OCI-LY3 (cell line): ENCODE results near the gene NAV2.

ENCODE experiments used
- H2AFZ ChIP-seq: fragments of 200-600, 300-600 bp; shearing (Covaris generic); 2 replicates; pipeline ENCODE4 v1.6.0; 2014; ENCODE audit warnings: antibody characterized with exemption, low read depth, low read length
- H3K27ac ChIP-seq: fragments of 200-600, 300-600 bp; sonication (generic); 2 replicates; pipeline ENCODE4 v1.5.1; 2014; ENCODE audit warnings: mild to moderate bottlenecking, low read length, moderate library complexity, mixed read lengths
- H3K27me3 ChIP-seq: fragments of 200-600, 300-600 bp; sonication (generic); 2 replicates; pipeline ENCODE4 v1.6.1; 2014; ENCODE audit warnings: low read depth, low read length, mixed read lengths
- H3K36me3 ChIP-seq: fragments of 200-600, 300-600 bp; sonication (generic); replicated peaks from 2 replicates; pipeline ENCODE3; 2014; ENCODE audit warnings: low read depth, low read length, mixed read lengths
- H3K4me1 ChIP-seq: fragments of 300-600, 200-600 bp; sonication (generic); 2 replicates; pipeline ENCODE4 v1.6.1; 2014; ENCODE audit warnings: low read length, mixed read lengths
- H3K4me2 ChIP-seq: fragments of 200-600, 300-600 bp; sonication (generic); 2 replicates; pipeline ENCODE4 v1.6.1; 2014; ENCODE audit warnings: low read length, mixed read lengths
- H3K4me3 ChIP-seq: fragments of 300-600, 200-600 bp; sonication (generic); 2 replicates; pipeline ENCODE4 v1.5.1; 2014; ENCODE audit warnings: antibody characterized with exemption, mild to moderate bottlenecking, low read length, moderate library complexity
- H3K79me2 ChIP-seq: fragments of 300-600, 200-600 bp; shearing (Covaris generic); 2 replicates; pipeline ENCODE4 v1.6.1; 2014; ENCODE audit warnings: mild to moderate bottlenecking, low read length, mixed read lengths
- H3K9ac ChIP-seq: fragments of 300-600, 200-600 bp; shearing (Covaris generic); 2 replicates; pipeline ENCODE4 v1.6.0; 2014; ENCODE audit warnings: mild to moderate bottlenecking, low read length, moderate library complexity
- H3K9me3 ChIP-seq: fragments of 200-600, 300-600 bp; shearing (Covaris generic); 2 replicates; pipeline ENCODE4 v1.6.1; 2014; ENCODE audit warnings: low read length, mixed read lengths; ENCODE audit not compliant: insufficient read depth
- H4K20me1 ChIP-seq: fragments of 200-600, 300-600 bp; sonication (generic); 2 replicates; pipeline ENCODE4 v1.6.1; 2016; ENCODE audit warnings: low read length, mixed read lengths; ENCODE audit not compliant: insufficient read depth
- CTCF ChIP-seq: fragments of 200-600, 300-600 bp; sonication (generic); IDR thresholded peaks from 2 replicates; pipeline ENCODE4 v1.5.1; 2014; ENCODE audit warnings: antibody characterized with exemption, low read length, low read depth
- EZH2phosphoT487 ChIP-seq: fragments of 200-600 bp; shearing (Covaris generic); IDR thresholded peaks from 2 replicates; pipeline ENCODE4 v1.6.1; 2018; ENCODE audit warnings: antibody characterized with exemption, mixed run types, low read depth

NAV2 gene

DNA sequence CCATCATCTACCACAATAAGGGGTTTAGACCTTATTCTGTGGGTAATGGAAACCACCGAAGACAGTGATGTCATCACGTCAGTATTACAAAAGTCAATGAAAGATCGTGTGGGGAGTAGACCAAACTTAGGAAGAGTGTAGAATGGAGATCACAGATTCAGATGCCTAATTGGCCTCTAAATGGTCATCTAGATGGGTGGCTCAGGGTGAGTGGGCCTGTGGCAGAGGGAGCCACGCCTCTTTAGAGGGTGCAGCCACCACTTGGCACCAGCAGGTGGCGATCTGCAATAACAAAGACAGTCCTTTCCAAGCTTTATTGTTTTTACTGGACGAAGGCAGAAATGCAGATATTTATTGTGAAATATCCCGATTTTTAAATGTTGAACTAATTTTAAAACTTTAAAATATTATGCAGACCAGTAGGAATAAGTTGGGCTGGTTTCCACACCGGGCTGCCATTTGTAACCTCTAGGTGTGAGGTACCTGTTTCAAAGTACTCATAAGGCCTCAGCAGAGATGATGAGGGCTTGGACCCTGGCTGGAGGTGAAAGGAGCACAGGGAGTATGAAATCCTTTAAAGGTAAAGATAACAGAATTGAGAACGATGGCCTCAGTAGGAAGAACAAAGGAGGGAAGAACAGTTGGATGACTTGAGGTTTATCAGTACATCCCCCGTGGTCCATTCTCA is 225.7 kb downstream of the NAV2 start:
- Histone ChIP-seq H3K4me1 (peaks cover 16% of the 10 kb centered on the region), H3K36me3 (no peaks in the 10 kb centered on the region), H4K20me1 (no peaks in the 10 kb centered on the region), H3K79me2 (no peaks in the 10 kb centered on the region), H3K27me3 (peaks cover 57% of the 10 kb centered on the region), H3K4me2 (peak overlapping the region; percentile 36), H3K9me3 (no peaks in the 10 kb centered on the region), H2AFZ (no peak overlapping the region), H3K27ac (no peak overlapping the region), H3K4me3 (no peak overlapping the region), H3K9ac (no peak overlapping the region)
- TF ChIP-seq EZH2phosphoT487 (no peak), CTCF (peak; percentile 94)

- no peaks in the 10 kb centered on the region for H3K36me3 ChIP-seq
- no peak overlapping the region for H3K4me3 ChIP-seq
- H2AFZ ChIP-seq = no peak overlapping the region
- H4K20me1 ChIP-seq = no peaks in the 10 kb centered on the region
- TF ChIP-seq CTCF = no peak
- no peak for TF ChIP-seq EZH2phosphoT487
- peaks cover 16% of the 10 kb centered on the region for H3K4me1 ChIP-seq
- H3K9me3 ChIP-seq = no peaks in the 10 kb centered on the region
- H3K27ac ChIP-seq = no peak overlapping the region
- peaks cover 54% of the 10 kb centered on the region for H3K27me3 ChIP-seq
- H3K4me2 ChIP-seq = peak overlapping the region; percentile 36
- H3K79me2 ChIP-seq = no peaks in the 10 kb centered on the region
- H3K9ac ChIP-seq = no peak overlapping the region
Measured at GRCh38 chr11:19938866-19939265, 226.2 kb downstream of the NAV2 start.

DNA sequence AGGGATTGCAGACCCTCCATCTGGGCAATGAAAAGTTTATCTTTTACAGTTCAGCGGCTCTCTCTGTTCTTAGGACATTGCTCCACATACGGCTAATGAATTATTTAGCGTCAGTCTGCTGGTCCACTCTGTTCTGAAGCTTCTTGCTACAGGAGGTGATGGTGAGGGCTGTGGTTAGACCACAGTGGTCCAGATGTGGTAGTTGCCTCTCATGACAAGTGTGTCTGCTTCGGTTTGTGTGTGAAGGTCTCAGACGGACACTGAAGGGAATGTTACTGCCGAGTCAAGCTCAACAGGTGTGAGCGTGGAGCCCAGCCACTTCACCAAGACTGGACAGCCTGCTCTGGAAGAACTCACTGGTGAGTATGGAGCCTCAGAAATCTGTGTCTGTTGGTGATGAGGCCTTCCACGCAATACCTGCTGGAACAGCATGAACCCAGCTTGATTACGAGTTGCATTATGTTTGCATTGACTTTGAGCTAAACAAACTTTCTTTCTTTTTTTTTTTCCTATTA is 226.8 kb downstream of the NAV2 start:
- no peak overlapping the region for H2AFZ ChIP-seq
- H3K4me1 ChIP-seq = peaks cover 16% of the 10 kb centered on the region
- H4K20me1 ChIP-seq = no peaks in the 10 kb centered on the region
- no peak for TF ChIP-seq EZH2phosphoT487
- TF ChIP-seq CTCF = no peak
- no peak overlapping the region for H3K27ac ChIP-seq
- peak overlapping the region; percentile 36 for H3K4me2 ChIP-seq
- no peaks in the 10 kb centered on the region for H3K79me2 ChIP-seq
- H3K9ac ChIP-seq = no peak overlapping the region
- H3K27me3 ChIP-seq = peaks cover 49% of the 10 kb centered on the region
- no peaks in the 10 kb centered on the region for H3K36me3 ChIP-seq
- H3K9me3 ChIP-seq = no peaks in the 10 kb centered on the region
- no peak overlapping the region for H3K4me3 ChIP-seq

- H3K79me2 ChIP-seq = no peaks in the 10 kb centered on the region
- no peaks in the 10 kb centered on the region for H3K36me3 ChIP-seq
- peaks cover 45% of the 10 kb centered on the region for H3K27me3 ChIP-seq
- no peak overlapping the region for H3K4me3 ChIP-seq
- no peak overlapping the region for H3K27ac ChIP-seq
- H3K9ac ChIP-seq = no peak overlapping the region
- H3K4me2 ChIP-seq = no peak overlapping the region
- H3K4me1 ChIP-seq = peaks cover 16% of the 10 kb centered on the region
- no peaks in the 10 kb centered on the region for H3K9me3 ChIP-seq
- no peak for TF ChIP-seq CTCF
- TF ChIP-seq EZH2phosphoT487 = no peak
- no peak overlapping the region for H2AFZ ChIP-seq
- no peaks in the 10 kb centered on the region for H4K20me1 ChIP-seq
Measured at GRCh38 chr11:19940831-19941230, 228.2 kb downstream of the NAV2 start.
